Colon (tissue), 2 donors: ENCODE measurements around the gene SPSB2.

ENCODE experiments used
- FAIRE-seq: peaks from 2 replicates; lab custom pipeline; 2012; peaks lifted over from hg19 to GRCh38; lab: Jason Lieb, UNC
- donor health status: control.
- donor health status: control.

SPSB2 gene

DNA sequence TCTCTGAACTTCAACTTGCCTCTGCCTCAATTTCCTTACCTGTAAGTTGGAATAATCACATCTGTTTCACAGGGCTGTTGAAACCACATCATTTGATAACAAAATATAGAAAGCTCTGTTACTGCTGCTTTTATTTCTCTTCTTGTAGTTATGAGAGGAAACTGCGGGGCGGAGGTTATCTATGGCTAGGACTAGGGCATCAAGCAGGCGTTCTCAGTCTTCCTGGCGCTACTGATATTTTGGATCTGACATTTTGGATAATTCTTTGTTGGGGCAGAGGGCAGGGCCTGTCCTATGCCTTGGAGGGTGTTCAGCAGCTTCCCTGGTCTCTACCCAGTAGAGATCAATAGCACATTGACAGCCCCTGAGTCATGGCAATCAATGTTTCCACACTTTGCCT, 41.0 kb downstream of the SPSB2 start:
- no peak for FAIRE-seq

DNA sequence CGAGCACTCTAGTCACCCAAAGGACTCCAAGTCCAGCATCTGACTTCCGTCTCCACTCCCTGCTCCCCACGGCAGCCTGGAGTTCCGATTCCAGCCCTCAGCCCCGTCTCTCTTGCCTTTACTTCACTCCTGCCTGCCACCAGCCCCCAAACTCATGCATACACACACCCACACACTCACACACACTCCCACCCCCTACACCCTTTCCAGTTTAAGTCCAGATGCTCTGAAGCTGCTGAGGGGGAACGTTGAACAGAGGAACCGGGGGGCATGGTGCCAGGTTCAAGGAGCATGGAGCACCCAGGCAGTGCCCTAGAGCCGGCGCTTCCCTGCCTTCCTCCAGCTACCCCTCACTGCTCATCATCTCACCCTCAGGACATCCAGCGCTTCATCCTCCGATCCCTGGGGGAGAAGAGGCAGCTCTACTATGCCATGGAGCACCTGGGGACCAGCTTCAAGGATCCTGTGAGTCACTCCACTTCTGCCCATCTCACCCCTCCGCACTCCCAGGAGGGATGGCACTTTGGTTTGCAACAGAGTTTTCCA, 41.6 kb downstream of the SPSB2 start:
- FAIRE-seq = no peak

DNA sequence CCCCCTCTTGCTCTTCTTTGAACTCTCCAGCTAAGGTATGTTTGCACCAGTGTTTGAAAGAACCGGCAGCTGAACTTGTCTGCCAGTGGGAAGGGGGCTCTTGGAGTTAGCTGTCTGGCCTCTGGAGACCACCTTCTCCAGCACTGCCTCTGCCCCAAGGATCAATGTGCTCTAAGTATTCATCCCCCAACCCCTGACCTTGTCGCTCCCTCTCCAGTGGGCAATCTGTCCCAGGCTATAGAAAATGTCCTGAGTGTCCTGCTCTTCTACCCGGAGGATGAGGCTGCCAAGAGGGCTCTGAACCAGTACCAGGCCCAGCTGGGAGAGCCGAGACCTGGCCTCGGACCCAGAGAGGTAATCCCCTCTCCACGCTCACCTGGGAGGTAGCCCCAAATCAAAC, 42.1 kb downstream of the SPSB2 start:
- FAIRE-seq = no peak

DNA sequence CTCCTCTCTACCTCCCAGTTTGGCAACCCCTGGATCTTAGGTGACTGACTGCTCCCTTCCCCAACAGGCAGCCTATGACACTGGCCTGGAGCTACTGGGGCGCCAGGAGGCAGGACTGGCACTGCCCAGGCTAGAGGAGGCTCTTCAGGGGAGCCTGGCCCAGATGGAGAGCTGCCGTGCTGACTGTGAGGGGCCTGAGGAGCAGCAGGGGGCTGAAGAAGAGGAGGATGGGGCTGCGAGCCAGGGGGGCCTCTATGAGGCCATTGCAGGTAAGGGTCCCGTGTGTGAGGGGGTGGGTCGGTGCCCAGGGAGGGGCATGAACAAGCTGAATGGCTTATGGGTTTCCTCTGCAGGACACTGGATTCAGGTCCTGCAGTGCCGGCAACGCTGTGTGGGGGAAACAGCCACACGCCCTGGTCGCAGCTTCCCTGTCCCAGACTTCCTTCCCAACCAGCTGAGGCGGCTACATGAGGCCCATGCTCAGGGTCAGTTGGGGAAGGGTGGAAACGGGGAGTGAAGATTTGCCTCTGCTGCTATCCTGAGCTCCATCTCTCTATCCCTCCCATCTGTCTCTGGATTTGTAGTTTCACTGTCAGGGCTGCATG, 42.7 kb downstream of the SPSB2 start:
- FAIRE-seq = no peak

GRCh38 chr12:6829536-6830220, 43.4 kb downstream of the SPSB2 start:
- FAIRE-seq = no peak

GRCh38 chr12:6828781-6829535, 44.1 kb downstream of the SPSB2 start:
- no peak for FAIRE-seq

GRCh38 chr12:6827982-6828780, 44.9 kb downstream of the SPSB2 start, which contains the start of gene P3H3:
P3H3 (plus strand) TSS chr12:6828407; CDS start chr12:6828441, 34 bp downstream.
- no peak for FAIRE-seq

DNA sequence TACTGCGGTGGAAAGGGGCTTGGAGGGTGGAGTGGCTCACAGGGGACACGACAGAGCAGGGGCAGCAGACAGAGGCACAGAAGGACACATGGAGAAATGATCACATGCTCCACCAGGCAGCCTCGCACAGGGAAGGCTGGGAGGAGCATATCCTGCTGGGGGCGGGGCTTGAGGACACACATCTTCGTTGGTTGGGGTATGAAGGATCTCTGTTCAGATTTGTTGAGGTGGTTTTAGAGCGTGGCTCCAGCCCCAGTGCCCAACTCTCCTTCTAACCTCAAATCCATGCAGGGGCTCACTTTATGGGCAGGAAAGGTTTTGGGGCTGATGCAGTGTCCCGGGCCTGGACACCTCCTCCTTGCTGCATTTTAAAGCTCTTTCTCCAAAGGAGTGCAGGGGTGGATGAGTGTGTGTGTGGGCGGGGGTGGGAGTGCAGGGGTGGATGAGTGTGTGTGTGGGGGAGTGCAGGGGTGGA, 45.6 kb downstream of the SPSB2 start:
- no peak for FAIRE-seq

- FAIRE-seq = no peak
Measured at GRCh38 chr12:6826734-6827436, 46.2 kb downstream of the SPSB2 start.

DNA sequence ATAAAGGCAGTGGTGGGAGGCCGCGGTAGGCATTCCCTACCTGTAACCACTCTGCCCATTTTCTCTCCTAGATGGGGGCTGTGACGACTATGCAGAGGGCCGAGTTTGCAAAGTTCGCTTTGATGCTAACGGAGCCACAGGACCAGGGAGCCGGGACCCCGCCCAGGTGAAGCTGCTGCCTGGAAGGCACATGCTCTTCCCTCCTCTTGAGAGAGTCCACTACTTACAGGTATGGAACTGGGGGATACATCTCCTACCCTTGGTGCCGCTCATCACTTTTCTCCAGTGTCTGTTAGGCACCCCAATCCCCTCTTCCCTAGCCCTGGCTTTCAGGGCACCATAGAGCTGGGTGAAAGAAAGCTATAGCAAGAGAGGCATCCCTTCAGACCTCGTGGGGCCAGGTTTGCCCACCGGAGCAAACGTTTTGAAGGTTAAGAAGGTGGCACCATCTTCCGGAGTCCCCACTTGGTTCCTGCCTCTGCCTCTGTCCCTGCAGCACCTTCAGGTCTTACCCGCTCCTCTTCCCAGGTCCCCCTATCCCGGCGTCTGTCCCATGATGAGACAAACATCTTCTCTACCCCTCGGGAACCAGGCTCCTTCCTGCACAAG, 46.9 kb downstream of the SPSB2 start:
- FAIRE-seq = no peak

DNA sequence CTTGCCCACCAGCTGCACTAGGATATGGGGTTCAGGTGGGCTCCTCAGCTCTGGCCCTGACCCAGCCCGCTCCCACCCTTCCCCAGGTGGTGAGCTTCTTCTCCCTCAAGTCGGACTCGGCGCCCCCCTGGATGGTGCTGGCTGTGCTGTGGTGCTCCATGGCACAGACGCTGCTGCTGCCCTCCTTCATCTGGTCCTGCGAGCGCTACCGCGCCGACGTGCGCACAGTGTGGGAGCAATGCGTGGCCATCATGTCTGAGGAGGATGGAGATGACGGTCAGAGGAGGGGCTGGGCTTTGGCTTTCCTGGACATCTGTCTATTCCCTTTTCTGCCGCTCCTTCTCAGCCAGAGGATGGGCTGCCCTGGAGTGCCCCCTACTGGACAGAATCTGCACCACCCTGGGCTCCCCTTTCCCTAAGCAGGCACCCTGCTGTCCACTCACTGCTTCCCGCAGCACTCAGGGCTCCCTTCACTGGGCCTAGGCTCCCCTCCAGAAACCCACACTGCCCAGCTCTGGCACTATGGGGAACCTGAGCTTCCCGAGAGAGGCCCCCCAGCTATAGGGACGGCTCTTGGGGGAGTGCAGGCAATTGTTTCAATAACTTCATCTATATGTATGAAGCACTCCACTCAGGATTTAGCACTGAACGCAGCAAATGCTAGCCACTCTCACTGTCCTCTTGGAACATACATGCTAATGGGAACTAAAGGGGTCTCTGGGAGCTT, 47.5 kb downstream of the SPSB2 start:
- FAIRE-seq = no peak

DNA sequence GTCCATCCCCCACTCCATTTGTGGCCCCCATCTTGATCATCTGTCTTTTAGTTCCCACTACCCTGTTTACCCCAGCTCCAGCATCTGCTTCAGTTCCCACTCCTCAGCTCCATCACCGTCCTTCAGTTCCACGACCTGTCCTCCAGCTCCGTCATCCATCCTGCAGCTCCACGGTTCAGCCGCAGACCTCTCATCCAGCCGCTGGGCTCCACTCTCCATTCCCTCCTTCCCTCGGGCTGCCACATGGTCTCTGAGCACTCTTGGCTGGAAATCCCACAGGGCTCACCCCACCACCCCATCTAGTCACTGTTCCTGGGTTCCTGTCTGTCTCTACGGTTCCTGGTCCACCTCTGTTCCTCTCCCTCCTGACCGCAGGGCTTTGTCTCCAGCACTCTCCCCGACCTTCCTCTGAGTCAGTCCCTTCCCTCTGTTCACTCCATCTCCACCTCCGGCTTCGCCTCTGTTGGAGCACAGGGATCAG, 48.2 kb downstream of the SPSB2 start:
- no peak for FAIRE-seq

DNA sequence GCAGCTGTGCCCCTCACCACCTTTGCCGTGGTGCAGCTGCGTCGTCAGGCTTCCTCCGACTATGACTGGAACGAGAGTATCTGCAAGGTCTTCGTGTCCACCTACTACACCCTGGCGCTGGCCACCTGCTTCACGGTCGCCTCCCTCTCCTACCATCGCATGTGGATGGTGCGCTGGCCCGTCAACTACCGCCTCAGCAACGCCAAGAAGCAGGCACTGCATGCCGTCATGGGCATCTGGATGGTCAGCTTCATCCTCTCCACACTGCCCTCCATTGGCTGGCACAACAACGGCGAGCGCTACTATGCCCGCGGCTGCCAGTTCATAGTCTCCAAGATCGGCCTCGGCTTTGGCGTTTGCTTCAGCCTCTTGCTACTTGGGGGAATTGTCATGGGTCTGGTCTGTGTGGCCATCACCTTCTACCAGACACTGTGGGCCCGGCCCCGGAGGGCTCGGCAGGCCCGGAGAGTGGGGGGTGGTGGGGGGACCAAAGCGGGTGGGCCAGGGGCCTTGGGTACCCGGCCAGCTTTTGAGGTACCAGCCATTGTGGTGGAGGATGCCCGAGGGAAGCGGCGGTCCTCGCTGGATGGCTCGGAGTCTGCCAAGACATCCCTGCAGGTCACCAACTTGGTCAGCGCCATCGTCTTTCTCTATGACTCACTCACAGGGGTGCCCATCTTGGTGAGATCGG, 48.9 kb downstream of the SPSB2 start:
- FAIRE-seq = no peak

GRCh38 chr12:6823182-6824084, 49.7 kb downstream of the SPSB2 start:
- no peak for FAIRE-seq

- no peak for FAIRE-seq
Measured at GRCh38 chr12:6822426-6823135, 50.5 kb downstream of the SPSB2 start.

GRCh38 chr12:6821591-6822425, 51.3 kb downstream of the SPSB2 start, which contains the start of gene GPR162:
GPR162 (plus strand) TSS chr12:6821821; CDS start chr12:6823899, 2,078 bp downstream.
- FAIRE-seq = no peak
